ENCODE data around the gene PPP2R3B.

DNA sequence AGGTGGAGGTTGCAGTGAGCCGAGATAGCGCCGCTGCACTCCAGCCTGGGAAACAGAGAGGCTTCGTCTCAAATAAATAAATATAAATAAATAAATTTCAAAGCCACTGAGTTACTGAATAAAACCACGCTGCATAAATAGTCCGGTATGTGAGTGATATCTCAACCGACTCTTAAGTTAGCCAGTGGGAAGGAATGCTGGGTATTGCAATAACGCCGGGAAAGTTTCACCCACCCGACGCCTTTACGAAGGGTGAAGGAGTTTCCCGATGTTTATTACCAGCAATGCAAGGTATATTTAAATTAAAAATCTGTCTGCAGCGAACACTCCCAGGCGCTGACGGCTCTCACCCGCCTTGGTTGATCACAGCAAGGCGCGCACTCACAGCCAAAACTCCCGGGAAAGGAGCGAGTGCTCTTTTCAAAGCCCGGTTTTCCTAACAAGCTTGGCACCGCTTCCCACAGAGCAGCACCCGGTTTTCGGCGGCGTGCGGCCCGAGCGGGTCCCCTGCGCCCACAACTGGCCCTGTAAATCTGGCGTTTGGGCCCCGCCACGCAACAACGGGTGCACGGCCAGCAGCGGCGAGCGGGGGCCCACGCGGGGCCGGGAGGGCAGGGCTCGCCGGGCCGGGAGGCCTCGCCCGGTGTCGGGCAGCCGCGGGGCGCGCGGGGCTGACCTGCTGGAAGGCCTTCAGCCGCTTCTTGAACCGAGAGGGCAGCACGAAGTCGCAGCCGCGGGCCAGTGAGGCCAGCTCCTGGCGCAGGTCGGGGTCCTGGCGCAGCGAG lies 13.7 kb downstream of the PPP2R3B start:
- TF ChIP-seq, protein P1, sequence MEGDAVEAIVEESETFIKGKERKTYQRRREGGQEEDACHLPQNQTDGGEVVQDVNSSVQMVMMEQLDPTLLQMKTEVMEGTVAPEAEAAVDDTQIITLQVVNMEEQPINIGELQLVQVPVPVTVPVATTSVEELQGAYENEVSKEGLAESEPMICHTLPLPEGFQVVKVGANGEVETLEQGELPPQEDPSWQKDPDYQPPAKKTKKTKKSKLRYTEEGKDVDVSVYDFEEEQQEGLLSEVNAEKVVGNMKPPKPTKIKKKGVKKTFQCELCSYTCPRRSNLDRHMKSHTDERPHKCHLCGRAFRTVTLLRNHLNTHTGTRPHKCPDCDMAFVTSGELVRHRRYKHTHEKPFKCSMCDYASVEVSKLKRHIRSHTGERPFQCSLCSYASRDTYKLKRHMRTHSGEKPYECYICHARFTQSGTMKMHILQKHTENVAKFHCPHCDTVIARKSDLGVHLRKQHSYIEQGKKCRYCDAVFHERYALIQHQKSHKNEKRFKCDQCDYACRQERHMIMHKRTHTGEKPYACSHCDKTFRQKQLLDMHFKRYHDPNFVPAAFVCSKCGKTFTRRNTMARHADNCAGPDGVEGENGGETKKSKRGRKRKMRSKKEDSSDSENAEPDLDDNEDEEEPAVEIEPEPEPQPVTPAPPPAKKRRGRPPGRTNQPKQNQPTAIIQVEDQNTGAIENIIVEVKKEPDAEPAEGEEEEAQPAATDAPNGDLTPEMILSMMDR (IDR thresholded peaks at IDR 0.05): no peak
- TF ChIP-seq POLR2A (IDR thresholded peaks at IDR 0.05) (no peak), POLR2AphosphoS5 (IDR thresholded peaks at IDR 0.05) (no peak)
